PC-3 (cell line): ENCODE results near the gene CDC34. TPM values are rescaled to one million over a fixed set of nuclear protein-coding genes. Genes with fewer than 3 reads are reported as not detected.
A peak's percentile ranks its signal among the peaks of the same experiment; 100 is the strongest.

Experiments used
- ATAC-seq: fragments of 200-7000 bp; cut with Tn5 transposase; 2 replicates; pipeline ENCODE4 v1.9.1; 2020; ENCODE audit warnings: mild to moderate bottlenecking, moderate library complexity
- BruUV-seq: library from RNA; stranded (reverse); fragments of 400-500 nt; replicated peaks from 2 replicates; lab custom pipeline; 2021; lab: Mats Ljungman, UMichigan
- CTCF ChIA-PET: fragments of 300-600 bp; sonication (Branson Sonifier 250); formaldehyde crosslinking; loops from one replicate; lab custom pipeline; 2022; ENCODE audit warnings: antibody characterized with exemption; lab: Charles Lee
- POLR2A ChIA-PET: fragments of 300-600 bp; sonication (Branson Sonifier 250); formaldehyde crosslinking; loops from one replicate; lab custom pipeline; 2022; ENCODE audit warnings: antibody characterized with exemption; ENCODE audit not compliant: unreplicated experiment; lab: Charles Lee
- DNase-seq: peaks from one replicate; pipeline ENCODE4 v3.0.0-alpha.2; 2015
- H2AFZ ChIP-seq: fragments of 300-600 bp; sonication (generic); 2 replicates; pipeline ENCODE4 v1.6.0; 2016; ENCODE audit warnings: antibody characterized with exemption, low read length
- H3F3A ChIP-seq: fragments of 300-600 bp; sonication (generic); one replicate; pipeline ENCODE4 v1.6.0; 2017; ENCODE audit warnings: antibody characterized with exemption, low read length, control low read depth, mild to moderate bottlenecking; ENCODE audit not compliant: unreplicated experiment
- H3K27ac ChIP-seq: fragments of 300-600 bp; sonication (generic); 2 replicates; pipeline ENCODE4 v1.5.1; 2016; ENCODE audit warnings: mild to moderate bottlenecking, low read length
- H3K27me3 ChIP-seq: fragments of 300-600 bp; sonication (generic); 2 replicates; pipeline ENCODE4 v1.6.1; 2016; ENCODE audit warnings: low read length, mixed read lengths
- H3K36me3 ChIP-seq: fragments of 300-600 bp; sonication (generic); 2 replicates; pipeline ENCODE4 v1.6.1; 2016; ENCODE audit warnings: low read depth, mixed run types, low read length, mixed read lengths
- H3K4me1 ChIP-seq: fragments of 300-600 bp; sonication (generic); 2 replicates; pipeline ENCODE4 v1.5.1; 2016; ENCODE audit warnings: low read length; ENCODE audit not compliant: insufficient read depth
- H3K4me2 ChIP-seq: fragments of 300-600 bp; sonication (generic); 2 replicates; pipeline ENCODE4 v1.6.0; 2016; ENCODE audit warnings: low read length
- H3K4me3 ChIP-seq: fragments of 300-600 bp; sonication (generic); 2 replicates; pipeline ENCODE4 v1.5.1; 2016; ENCODE audit warnings: mild to moderate bottlenecking, low read length, mixed read lengths
- H3K79me2 ChIP-seq: fragments of 300-600 bp; sonication (generic); 2 replicates; pipeline ENCODE4 v1.6.1; 2017; ENCODE audit warnings: low read length, mixed read lengths
- H3K9ac ChIP-seq: fragments of 300-600 bp; sonication (generic); 2 replicates; pipeline ENCODE4 v1.6.0; 2016; ENCODE audit warnings: mild to moderate bottlenecking, low read length
- H3K9me2 ChIP-seq: fragments of 300-600 bp; sonication (generic); replicated peaks from 2 replicates; pipeline ENCODE4 v1.6.1; 2016; ENCODE audit warnings: mixed run types, low read length, mixed read lengths
- H3K9me3 ChIP-seq: fragments of 300-600 bp; sonication (generic); 2 replicates; pipeline ENCODE4 v1.6.1; 2016; ENCODE audit warnings: low read length, mixed read lengths
- H4K20me1 ChIP-seq: fragments of 300-600 bp; sonication (generic); 2 replicates; pipeline ENCODE4 v1.6.1; 2016; ENCODE audit warnings: low read length, mixed read lengths
- EZH2 ChIP-seq: fragments of 300-600 bp; sonication (generic); IDR thresholded peaks from one replicate; pipeline ENCODE4 v1.6.1; 2017; ENCODE audit warnings: antibody characterized with exemption, mild to moderate bottlenecking, low read length; ENCODE audit not compliant: unreplicated experiment
- EZH2phosphoT487 ChIP-seq: fragments of 300-600 bp; sonication (generic); IDR thresholded peaks from 2 replicates; pipeline ENCODE4 v1.6.1; 2018; ENCODE audit warnings: mild to moderate bottlenecking, antibody characterized with exemption, low read length, borderline replicate concordance
- intact Hi-C: fragments of 100-400 bp; cut with micrococcal nuclease; formaldehyde crosslinking; loops from 2 replicates; pipeline ENCODE4 v1.9.0; 2023
- total RNA-seq: library from RNA; depleted of rRNA; stranded (reverse); fragments of >200 nt; gene quantifications from 2 replicates; pipeline ENCODE4 v1.2.3, GENCODE V29; 2014
- TF ChIP-seq, protein P1 (sequence below): fragments of 300-600 bp; sonication (generic); conservative IDR thresholded peaks from 2 replicates; pipeline ENCODE4 v1.5.1; 2017; ENCODE audit warnings: antibody characterized with exemption, low read depth, mild to moderate bottlenecking, low read length

CDC34 gene
- total RNA-seq, 1 experiment from 2014 or later = 119 TPM

- H3F3A ChIP-seq = no peaks in the 10 kb centered on the region
- H3K27ac ChIP-seq = no peak overlapping the region
- no peak overlapping the region for H3K9ac ChIP-seq
- H3K4me1 ChIP-seq = no peaks in the 10 kb centered on the region
- H4K20me1 ChIP-seq = no peaks in the 10 kb centered on the region
- no peaks in the 10 kb centered on the region for H3K9me2 ChIP-seq
- no peaks in the 10 kb centered on the region for H3K9me3 ChIP-seq
- no peak for TF ChIP-seq EZH2phosphoT487
- TF ChIP-seq, protein P1, sequence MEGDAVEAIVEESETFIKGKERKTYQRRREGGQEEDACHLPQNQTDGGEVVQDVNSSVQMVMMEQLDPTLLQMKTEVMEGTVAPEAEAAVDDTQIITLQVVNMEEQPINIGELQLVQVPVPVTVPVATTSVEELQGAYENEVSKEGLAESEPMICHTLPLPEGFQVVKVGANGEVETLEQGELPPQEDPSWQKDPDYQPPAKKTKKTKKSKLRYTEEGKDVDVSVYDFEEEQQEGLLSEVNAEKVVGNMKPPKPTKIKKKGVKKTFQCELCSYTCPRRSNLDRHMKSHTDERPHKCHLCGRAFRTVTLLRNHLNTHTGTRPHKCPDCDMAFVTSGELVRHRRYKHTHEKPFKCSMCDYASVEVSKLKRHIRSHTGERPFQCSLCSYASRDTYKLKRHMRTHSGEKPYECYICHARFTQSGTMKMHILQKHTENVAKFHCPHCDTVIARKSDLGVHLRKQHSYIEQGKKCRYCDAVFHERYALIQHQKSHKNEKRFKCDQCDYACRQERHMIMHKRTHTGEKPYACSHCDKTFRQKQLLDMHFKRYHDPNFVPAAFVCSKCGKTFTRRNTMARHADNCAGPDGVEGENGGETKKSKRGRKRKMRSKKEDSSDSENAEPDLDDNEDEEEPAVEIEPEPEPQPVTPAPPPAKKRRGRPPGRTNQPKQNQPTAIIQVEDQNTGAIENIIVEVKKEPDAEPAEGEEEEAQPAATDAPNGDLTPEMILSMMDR = no peak
- TF ChIP-seq EZH2 = no peak
- no TSS peak for BruUV-seq
- H3K4me2 ChIP-seq = no peak overlapping the region
- H3K79me2 ChIP-seq = no peaks in the 10 kb centered on the region
- H3K4me3 ChIP-seq = no peak overlapping the region
- no peak for ATAC-seq
- POLR2A ChIA-PET = no interaction called here
- CTCF ChIA-PET = no interaction called here
- H2AFZ ChIP-seq = no peak overlapping the region
- H3K27me3 ChIP-seq = no peaks in the 10 kb centered on the region
- intact Hi-C loops = no loop called here
- no peaks in the 10 kb centered on the region for H3K36me3 ChIP-seq
- DNase-seq = no peak
Observed at GRCh38 chr19:485583-486236, 45.9 kb upstream of the CDC34 start.

- no peaks in the 10 kb centered on the region for H3K9me2 ChIP-seq
- intact Hi-C loops = no loop called here
- H3K79me2 ChIP-seq = no peaks in the 10 kb centered on the region
- H3K27me3 ChIP-seq = no peaks in the 10 kb centered on the region
- peak overlapping the region; percentile 96 for H3K9ac ChIP-seq
- H4K20me1 ChIP-seq = no peaks in the 10 kb centered on the region
- no peaks in the 10 kb centered on the region for H3K36me3 ChIP-seq
- no TSS peak for BruUV-seq
- DNase-seq (peak; percentile 88), ATAC-seq (peak; percentile 89)
- peak overlapping the region; percentile 97 for H3K4me2 ChIP-seq
- no peaks in the 10 kb centered on the region for H3K9me3 ChIP-seq
- ChIA-PET CTCF (interaction anchor here (0.9 kb wide), 1 partner anchor 18 kb away, joined by 5 read pairs; no protein-coding TSS in a partner anchor), POLR2A (interaction anchor here (0.7 kb wide), 1 partner anchor 83 kb away, joined by 3 read pairs; no protein-coding TSS in a partner anchor)
- H3F3A ChIP-seq = no peaks in the 10 kb centered on the region
- peak overlapping the region; percentile 82 for H2AFZ ChIP-seq
- no peaks in the 10 kb centered on the region for H3K4me1 ChIP-seq
- no peak for TF ChIP-seq EZH2
- TF ChIP-seq, protein P1 = no peak
- no peak for TF ChIP-seq EZH2phosphoT487
- H3K4me3 ChIP-seq = peak overlapping the region; percentile 84
- H3K27ac ChIP-seq = no peak overlapping the region
Observed at GRCh38 chr19:488505-489417, 42.8 kb upstream of the CDC34 start.
